ENCODE results near the gene PLA2G4D. TPM values are rescaled to one million over a fixed set of nuclear protein-coding genes. Genes with fewer than 3 reads are reported as not detected.

The PLA2G4D gene
- polyA plus RNA-seq, 1 donor from 2014 or later = not detected

DNA sequence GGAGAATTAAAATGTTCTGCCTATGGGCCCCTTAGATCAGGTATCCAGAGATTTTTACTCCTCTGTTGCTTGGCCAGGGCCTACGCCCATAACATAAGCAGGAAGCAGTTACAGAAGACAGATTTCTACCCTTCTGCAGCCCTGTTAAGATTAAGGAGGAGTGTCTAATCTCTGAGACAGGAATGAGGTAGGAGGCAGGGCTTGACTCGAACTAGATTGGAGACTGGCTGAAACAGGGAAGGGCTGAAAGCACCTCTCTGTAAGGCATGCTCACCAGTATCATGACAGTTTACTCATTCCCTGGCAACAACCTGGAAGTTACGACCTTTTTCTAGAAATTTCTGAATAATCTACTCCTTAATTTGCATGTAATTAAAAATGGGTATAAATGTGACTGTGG lies 16.7 kb downstream of the PLA2G4D start:
- Histone ChIP-seq H3K9me3 (ENCODE audit: low read length) (no peaks in the 10 kb centered on the region), H3K9ac (ENCODE audit: low read length) (no peak overlapping the region), H3K4me2 (ENCODE audit: low read length) (no peak overlapping the region), H3F3A (ENCODE audit: insufficient read depth, low read length, poor library complexity, severe bottlenecking) (no peaks in the 10 kb centered on the region), H3K4me3 (ENCODE audit: low read length) (no peak overlapping the region), H3K9me2 (ENCODE audit: insufficient read depth, low read length) (no peaks in the 10 kb centered on the region), H4K20me1 (ENCODE audit: insufficient read depth) (no peaks in the 10 kb centered on the region), H3K79me2 (replicated peaks; ENCODE audit: insufficient read depth, low read length) (no peaks in the 10 kb centered on the region), H3K36me3 (ENCODE audit: insufficient read depth, low read length) (no peaks in the 10 kb centered on the region), H3K27me3 (ENCODE audit: insufficient read depth, low read depth, low read length) (no peaks in the 10 kb centered on the region), H3K27ac (ENCODE audit: low read length) (no peak overlapping the region), H2AFZ (ENCODE audit: low read depth, low read length) (no peak overlapping the region)
- no peak for TF ChIP-seq MXI1 (conservative IDR thresholded peaks at IDR 0.05; ENCODE audit: poor library complexity, severe bottlenecking)
- TF ChIP-seq CTCF (IDR thresholded peaks at IDR 0.05; ENCODE audit: poor library complexity, severe bottlenecking) = no peak
- no peak for TF ChIP-seq TAF1 (IDR thresholded peaks at IDR 0.05; ENCODE audit: low read depth)
- no peak for TF ChIP-seq SMC3 (conservative IDR thresholded peaks at IDR 0.05; ENCODE audit: poor library complexity)
- no peak for TF ChIP-seq RAD21 (conservative IDR thresholded peaks at IDR 0.05)
- TF ChIP-seq EP300 (conservative IDR thresholded peaks at IDR 0.05; ENCODE audit: poor library complexity, severe bottlenecking) = no peak
- no peak for TF ChIP-seq REST (IDR thresholded peaks at IDR 0.05; ENCODE audit: borderline replicate concordance)
- TF ChIP-seq POLR2AphosphoS5 (IDR thresholded peaks at IDR 0.05) = no peak
- no peak for TF ChIP-seq EZH2 (IDR thresholded peaks at IDR 0.05; ENCODE audit: borderline replicate concordance, insufficient read depth, low read length, poor library complexity, severe bottlenecking)

DNA sequence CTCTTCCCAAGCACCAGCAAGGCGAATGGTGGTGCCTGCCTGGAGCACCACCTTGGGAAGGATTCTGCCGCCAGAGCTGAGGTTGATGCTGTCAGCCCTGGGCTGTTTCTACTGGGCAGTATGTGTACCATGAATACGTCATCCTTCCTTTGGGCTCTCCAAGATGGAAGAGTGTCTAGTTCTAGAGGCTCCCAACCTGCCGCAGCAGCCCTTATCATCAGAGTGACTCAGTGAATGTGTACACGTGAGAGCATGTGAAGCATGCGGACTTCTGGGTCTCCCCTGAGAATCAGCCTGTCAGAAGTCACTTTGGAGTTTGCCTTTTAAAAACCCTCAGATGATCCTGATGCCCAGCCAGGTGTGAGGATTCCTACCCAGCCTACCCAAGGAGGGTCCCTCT lies 20.9 kb downstream of the PLA2G4D start:
- Histone ChIP-seq H3K79me2 (replicated peaks; ENCODE audit: insufficient read depth, low read length) (no peaks in the 10 kb centered on the region), H3K27ac (ENCODE audit: low read length) (no peak overlapping the region), H3K36me3 (ENCODE audit: insufficient read depth, low read length) (no peaks in the 10 kb centered on the region), H3K9ac (ENCODE audit: low read length) (no peak overlapping the region), H3K4me3 (ENCODE audit: low read length) (no peak overlapping the region), H3K27me3 (ENCODE audit: insufficient read depth, low read depth, low read length) (no peaks in the 10 kb centered on the region), H3K9me2 (ENCODE audit: insufficient read depth, low read length) (no peaks in the 10 kb centered on the region), H4K20me1 (ENCODE audit: insufficient read depth) (no peaks in the 10 kb centered on the region), H3K4me2 (ENCODE audit: low read length) (no peak overlapping the region), H2AFZ (ENCODE audit: low read depth, low read length) (no peak overlapping the region), H3F3A (ENCODE audit: insufficient read depth, low read length, poor library complexity, severe bottlenecking) (no peaks in the 10 kb centered on the region), H3K9me3 (ENCODE audit: low read length) (no peaks in the 10 kb centered on the region)
- TF ChIP-seq POLR2AphosphoS5 (IDR thresholded peaks at IDR 0.05) = no peak
- TF ChIP-seq TAF1 (IDR thresholded peaks at IDR 0.05; ENCODE audit: low read depth) = no peak
- no peak for TF ChIP-seq CTCF (IDR thresholded peaks at IDR 0.05; ENCODE audit: poor library complexity, severe bottlenecking)
- TF ChIP-seq MXI1 (conservative IDR thresholded peaks at IDR 0.05; ENCODE audit: poor library complexity, severe bottlenecking) = no peak
- TF ChIP-seq SMC3 (conservative IDR thresholded peaks at IDR 0.05; ENCODE audit: poor library complexity) = no peak
- no peak for TF ChIP-seq EP300 (conservative IDR thresholded peaks at IDR 0.05; ENCODE audit: poor library complexity, severe bottlenecking)
- TF ChIP-seq REST (IDR thresholded peaks at IDR 0.05; ENCODE audit: borderline replicate concordance) = no peak
- no peak for TF ChIP-seq EZH2 (IDR thresholded peaks at IDR 0.05; ENCODE audit: borderline replicate concordance, insufficient read depth, low read length, poor library complexity, severe bottlenecking)
- TF ChIP-seq RAD21 (conservative IDR thresholded peaks at IDR 0.05) = no peak
